Panc1 (cell line): ENCODE measurements around the gene PPP1R1A. TPM values are rescaled to one million over a fixed set of nuclear protein-coding genes. Genes with fewer than 3 reads are reported as not detected.

ENCODE experiments used
- ATAC-seq: fragments of 200-7000 bp; cut with Tn5 transposase; 2 replicates; pipeline ENCODE4 v1.9.1; 2020; ENCODE audit warnings: mild to moderate bottlenecking, moderate library complexity
- BruUV-seq: library from RNA; stranded (reverse); fragments of 400-500 nt; replicated peaks from 2 replicates; lab custom pipeline; 2021; lab: Mats Ljungman, UMichigan
- CTCF ChIA-PET: fragments of 300-600 bp; sonication (Branson Sonifier 250); formaldehyde crosslinking; loops from one replicate; lab custom pipeline; 2022; ENCODE audit warnings: antibody characterized with exemption; lab: Charles Lee
- POLR2A ChIA-PET: fragments of 300-600 bp; sonication (Branson Sonifier 250); formaldehyde crosslinking; loops from one replicate; lab custom pipeline; 2022; ENCODE audit warnings: antibody characterized with exemption; lab: Charles Lee
- DNase-seq: peaks from one replicate; pipeline ENCODE4 v3.0.0-alpha.2; 2010; ENCODE audit warnings: low read depth, low spot score
- H3K27ac ChIP-seq: 2 replicates; pipeline ENCODE4 v1.5.1; 2011; ENCODE audit warnings: mild to moderate bottlenecking, low read length, inconsistent platforms
- H3K27me3 ChIP-seq: fragments of 200-500 bp; sonication (Bioruptor generic); 2 replicates; pipeline ENCODE4 v1.6.0; 2014; ENCODE audit warnings: low read length, inconsistent platforms; ENCODE audit not compliant: control insufficient read depth, insufficient read depth
- H3K36me3 ChIP-seq: fragments of 200-500 bp; sonication (Bioruptor generic); 2 replicates; pipeline ENCODE4 v1.5.1; 2014; ENCODE audit warnings: inconsistent platforms, mild to moderate bottlenecking, low read length, moderate library complexity; ENCODE audit not compliant: control insufficient read depth, insufficient read depth
- H3K4me1 ChIP-seq: 2 replicates; pipeline ENCODE4 v1.5.1; 2011; ENCODE audit warnings: inconsistent platforms, mild to moderate bottlenecking, low read length, moderate library complexity; ENCODE audit not compliant: control insufficient read depth, insufficient read depth
- H3K4me3 ChIP-seq, 2 experiments: 2 replicates each; pipeline ENCODE4 v1.5.1; 2011 to 2012; ENCODE audit warnings: low read depth in 2 of 2, low read length in 2 of 2, mild to moderate bottlenecking in 2 of 2, inconsistent platforms in 1 of 2, moderate library complexity in 1 of 2
- H3K9me3 ChIP-seq: fragments of 200-500 bp; sonication (Bioruptor generic); 2 replicates; pipeline ENCODE4 v1.5.1; 2014; ENCODE audit warnings: low read depth, mild to moderate bottlenecking, inconsistent platforms, low read length, moderate library complexity; ENCODE audit not compliant: control insufficient read depth, insufficient read depth
- POLR2AphosphoS5 ChIP-seq: IDR thresholded peaks from 2 replicates; pipeline ENCODE4 v1.6.1; 2012; ENCODE audit warnings: mild to moderate bottlenecking, low read depth, low read length, moderate library complexity
- SIN3A ChIP-seq: IDR thresholded peaks from 2 replicates; pipeline ENCODE4 v1.6.1; 2012; ENCODE audit warnings: low read depth, mild to moderate bottlenecking, low read length, moderate library complexity, borderline replicate concordance; ENCODE audit not compliant: insufficient read depth
- TCF7L2 ChIP-seq: IDR thresholded peaks from 2 replicates; pipeline ENCODE4 v1.6.1; 2011; ENCODE audit warnings: mild to moderate bottlenecking, low read depth, low read length, inconsistent platforms
- in situ Hi-C: cut with HindIII; loops from 2 replicates; pipeline ENCODE4 v1.10.0; 2016; ENCODE audit warnings: low sequenced_read_pairs, low pct_unique_long_range_greater_than_20kb
- intact Hi-C: fragments of 100-400 bp; cut with micrococcal nuclease; formaldehyde crosslinking; loops from one replicate; pipeline ENCODE4 v1.10.0; 2022; ENCODE audit not compliant: unreplicated experiment
- total RNA-seq: library from RNA; stranded (reverse); gene quantifications from one replicate; pipeline ENCODE4 v1.2.1, GENCODE V29; 2021; ENCODE audit not compliant: unreplicated experiment
- TF ChIP-seq, protein P1 (sequence below), 2 experiments: IDR thresholded peaks; 2 replicates each; pipeline ENCODE4 v1.6.1; 2011 to 2012; ENCODE audit warnings: low read depth in 2 of 2, control low read depth in 1 of 2, low read length in 1 of 2, mild to moderate bottlenecking in 1 of 2, moderate library complexity in 1 of 2; ENCODE audit not compliant: insufficient read depth in 1 of 2
- TF ChIP-seq, protein P2 (sequence below): fragments of 450-650 bp; IDR thresholded peaks from 2 replicates; pipeline ENCODE4 v1.5.1; 2017; ENCODE audit warnings: mild to moderate bottlenecking

PPP1R1A gene
- total RNA-seq, 1 experiment from 2014 or later: 0.23 TPM

DNA sequence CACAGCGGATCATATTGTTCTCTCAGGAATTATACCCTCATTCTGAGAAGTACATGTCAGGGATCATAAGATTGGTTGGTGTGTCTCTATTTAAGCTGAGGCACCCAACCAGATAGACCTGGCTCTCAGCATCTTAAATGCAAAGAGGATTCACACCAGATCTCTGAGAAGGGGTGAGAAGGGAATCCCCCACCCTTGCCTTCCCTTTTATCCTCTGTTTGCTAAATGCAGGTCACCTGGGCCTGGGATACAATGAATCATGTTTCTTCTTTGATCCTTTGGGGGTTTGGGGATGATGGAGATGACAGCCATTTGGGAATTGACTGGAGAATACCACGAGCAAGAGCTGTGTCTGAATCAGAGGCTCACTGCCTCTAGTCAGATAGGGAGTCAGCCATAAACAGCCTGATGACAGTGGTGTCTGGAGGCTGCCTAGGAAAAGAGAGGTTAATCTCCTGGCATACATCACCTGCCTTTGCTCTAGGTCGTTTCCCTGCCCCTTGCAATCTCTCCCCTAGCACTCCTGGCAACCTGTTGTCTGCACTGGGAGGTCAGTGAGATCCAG, 50.2 kb downstream of the PPP1R1A start:
- H3K4me3 ChIP-seq: no peak overlapping the region
- TF ChIP-seq TCF7L2: no peak
- TF ChIP-seq, protein P1, sequence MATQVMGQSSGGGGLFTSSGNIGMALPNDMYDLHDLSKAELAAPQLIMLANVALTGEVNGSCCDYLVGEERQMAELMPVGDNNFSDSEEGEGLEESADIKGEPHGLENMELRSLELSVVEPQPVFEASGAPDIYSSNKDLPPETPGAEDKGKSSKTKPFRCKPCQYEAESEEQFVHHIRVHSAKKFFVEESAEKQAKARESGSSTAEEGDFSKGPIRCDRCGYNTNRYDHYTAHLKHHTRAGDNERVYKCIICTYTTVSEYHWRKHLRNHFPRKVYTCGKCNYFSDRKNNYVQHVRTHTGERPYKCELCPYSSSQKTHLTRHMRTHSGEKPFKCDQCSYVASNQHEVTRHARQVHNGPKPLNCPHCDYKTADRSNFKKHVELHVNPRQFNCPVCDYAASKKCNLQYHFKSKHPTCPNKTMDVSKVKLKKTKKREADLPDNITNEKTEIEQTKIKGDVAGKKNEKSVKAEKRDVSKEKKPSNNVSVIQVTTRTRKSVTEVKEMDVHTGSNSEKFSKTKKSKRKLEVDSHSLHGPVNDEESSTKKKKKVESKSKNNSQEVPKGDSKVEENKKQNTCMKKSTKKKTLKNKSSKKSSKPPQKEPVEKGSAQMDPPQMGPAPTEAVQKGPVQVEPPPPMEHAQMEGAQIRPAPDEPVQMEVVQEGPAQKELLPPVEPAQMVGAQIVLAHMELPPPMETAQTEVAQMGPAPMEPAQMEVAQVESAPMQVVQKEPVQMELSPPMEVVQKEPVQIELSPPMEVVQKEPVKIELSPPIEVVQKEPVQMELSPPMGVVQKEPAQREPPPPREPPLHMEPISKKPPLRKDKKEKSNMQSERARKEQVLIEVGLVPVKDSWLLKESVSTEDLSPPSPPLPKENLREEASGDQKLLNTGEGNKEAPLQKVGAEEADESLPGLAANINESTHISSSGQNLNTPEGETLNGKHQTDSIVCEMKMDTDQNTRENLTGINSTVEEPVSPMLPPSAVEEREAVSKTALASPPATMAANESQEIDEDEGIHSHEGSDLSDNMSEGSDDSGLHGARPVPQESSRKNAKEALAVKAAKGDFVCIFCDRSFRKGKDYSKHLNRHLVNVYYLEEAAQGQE (IDR thresholded peaks at IDR 0.05; ENCODE audit: insufficient read depth in 1 of 2, low read depth in 2 of 2, low read length in 1 of 2): no peak
- no peak for TF ChIP-seq POLR2AphosphoS5
- TF ChIP-seq, protein P2, sequence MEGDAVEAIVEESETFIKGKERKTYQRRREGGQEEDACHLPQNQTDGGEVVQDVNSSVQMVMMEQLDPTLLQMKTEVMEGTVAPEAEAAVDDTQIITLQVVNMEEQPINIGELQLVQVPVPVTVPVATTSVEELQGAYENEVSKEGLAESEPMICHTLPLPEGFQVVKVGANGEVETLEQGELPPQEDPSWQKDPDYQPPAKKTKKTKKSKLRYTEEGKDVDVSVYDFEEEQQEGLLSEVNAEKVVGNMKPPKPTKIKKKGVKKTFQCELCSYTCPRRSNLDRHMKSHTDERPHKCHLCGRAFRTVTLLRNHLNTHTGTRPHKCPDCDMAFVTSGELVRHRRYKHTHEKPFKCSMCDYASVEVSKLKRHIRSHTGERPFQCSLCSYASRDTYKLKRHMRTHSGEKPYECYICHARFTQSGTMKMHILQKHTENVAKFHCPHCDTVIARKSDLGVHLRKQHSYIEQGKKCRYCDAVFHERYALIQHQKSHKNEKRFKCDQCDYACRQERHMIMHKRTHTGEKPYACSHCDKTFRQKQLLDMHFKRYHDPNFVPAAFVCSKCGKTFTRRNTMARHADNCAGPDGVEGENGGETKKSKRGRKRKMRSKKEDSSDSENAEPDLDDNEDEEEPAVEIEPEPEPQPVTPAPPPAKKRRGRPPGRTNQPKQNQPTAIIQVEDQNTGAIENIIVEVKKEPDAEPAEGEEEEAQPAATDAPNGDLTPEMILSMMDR: no peak
- TF ChIP-seq SIN3A: no peak
- peaks cover 12% of the 10 kb centered on the region for H3K27me3 ChIP-seq
- no peaks in the 10 kb centered on the region for H3K4me1 ChIP-seq
- no peaks in the 10 kb centered on the region for H3K36me3 ChIP-seq
- CTCF ChIA-PET: no interaction called here
- BruUV-seq: no TSS peak
- no peaks in the 10 kb centered on the region for H3K9me3 ChIP-seq
- no peak overlapping the region for H3K27ac ChIP-seq
- ATAC-seq (no peak), DNase-seq (no peak)
- intact Hi-C loops (no loop called here), in situ Hi-C loops (no loop called here)
- POLR2A ChIA-PET: no interaction called here

DNA sequence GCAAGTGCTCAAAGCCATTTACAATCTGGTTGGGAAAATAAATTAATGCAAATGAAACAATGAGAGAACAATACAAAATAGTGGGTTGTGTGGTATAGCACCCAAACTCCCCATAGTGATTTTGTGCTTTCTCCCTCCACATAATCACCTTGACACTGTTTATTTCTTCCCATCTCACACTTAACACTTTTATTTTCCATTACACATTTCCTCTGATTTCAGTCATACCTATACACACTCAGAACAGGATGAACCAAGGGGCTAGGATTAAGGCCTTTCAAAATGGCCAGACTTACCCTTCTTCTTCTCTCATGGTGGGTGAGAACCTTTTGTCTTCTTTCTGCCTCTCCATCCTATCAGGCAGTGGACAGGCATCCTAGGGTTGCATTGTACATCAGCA, 53.0 kb downstream of the PPP1R1A start:
- DNase-seq (no peak), ATAC-seq (no peak)
- intact Hi-C loops: no loop called here
- ChIA-PET POLR2A (no interaction called here), CTCF (no interaction called here)
- Histone ChIP-seq H3K27me3 (peaks cover 36% of the 10 kb centered on the region), H3K9me3 (no peaks in the 10 kb centered on the region), H3K36me3 (no peaks in the 10 kb centered on the region), H3K4me1 (no peaks in the 10 kb centered on the region), H3K4me3 (no peak overlapping the region), H3K27ac (no peak overlapping the region)
- TF ChIP-seq, protein P2: no peak
- TF ChIP-seq, protein P1 (IDR thresholded peaks at IDR 0.05; ENCODE audit: insufficient read depth in 1 of 2, low read depth in 2 of 2, low read length in 1 of 2): no peak
- TF ChIP-seq TCF7L2 (no peak), SIN3A (no peak), POLR2AphosphoS5 (no peak)
- in situ Hi-C loops: no loop called here
- BruUV-seq: no TSS peak
